ENCODE measurements around the gene MUCL3. TPM values are rescaled to one million over a fixed set of nuclear protein-coding genes. Genes with fewer than 3 reads are reported as not detected.
A peak's percentile ranks its signal among the peaks of the same experiment; 100 is the strongest.

The MUCL3 gene
- total and polyA plus RNA-seq, 12 donors: under 0.01 to 0.02 TPM; not detected in 10

DNA sequence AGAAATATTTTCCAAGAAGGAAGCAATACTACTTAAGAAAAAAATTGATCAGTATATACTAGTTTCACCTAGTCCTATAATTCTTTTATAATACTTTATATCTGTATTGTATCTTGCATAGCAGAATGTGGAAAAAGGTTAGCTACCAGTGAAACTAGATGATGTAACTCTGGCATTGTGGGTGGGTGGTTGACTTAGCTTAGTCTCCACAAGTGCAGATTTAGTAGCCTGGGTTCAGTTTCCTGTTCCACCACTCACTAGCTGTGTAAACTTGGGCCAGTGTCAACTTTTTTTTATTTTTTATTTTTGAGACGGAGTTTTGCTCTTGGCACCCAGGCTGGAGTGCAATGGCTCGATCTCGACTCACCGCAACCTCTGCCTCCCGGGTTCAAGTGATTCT lies 44.7 kb downstream of the MUCL3 start:
- 81 to 90% (median 86%) methylated on average over 5 of the region's 5 CpGs for WGBS, 4 donors
- peaks cover 9% of the 10 kb centered on the region for H3K27me3 ChIP-seq
- peaks cover 5 to 7% of the 10 kb centered on the region in 2 donors for H3K4me1 ChIP-seq (replicated peaks in 1 of 2)
- TF ChIP-seq, protein P1, sequence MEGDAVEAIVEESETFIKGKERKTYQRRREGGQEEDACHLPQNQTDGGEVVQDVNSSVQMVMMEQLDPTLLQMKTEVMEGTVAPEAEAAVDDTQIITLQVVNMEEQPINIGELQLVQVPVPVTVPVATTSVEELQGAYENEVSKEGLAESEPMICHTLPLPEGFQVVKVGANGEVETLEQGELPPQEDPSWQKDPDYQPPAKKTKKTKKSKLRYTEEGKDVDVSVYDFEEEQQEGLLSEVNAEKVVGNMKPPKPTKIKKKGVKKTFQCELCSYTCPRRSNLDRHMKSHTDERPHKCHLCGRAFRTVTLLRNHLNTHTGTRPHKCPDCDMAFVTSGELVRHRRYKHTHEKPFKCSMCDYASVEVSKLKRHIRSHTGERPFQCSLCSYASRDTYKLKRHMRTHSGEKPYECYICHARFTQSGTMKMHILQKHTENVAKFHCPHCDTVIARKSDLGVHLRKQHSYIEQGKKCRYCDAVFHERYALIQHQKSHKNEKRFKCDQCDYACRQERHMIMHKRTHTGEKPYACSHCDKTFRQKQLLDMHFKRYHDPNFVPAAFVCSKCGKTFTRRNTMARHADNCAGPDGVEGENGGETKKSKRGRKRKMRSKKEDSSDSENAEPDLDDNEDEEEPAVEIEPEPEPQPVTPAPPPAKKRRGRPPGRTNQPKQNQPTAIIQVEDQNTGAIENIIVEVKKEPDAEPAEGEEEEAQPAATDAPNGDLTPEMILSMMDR (IDR thresholded peaks at IDR 0.05): no peak
- no peak for TF ChIP-seq POLR2A (IDR thresholded peaks at IDR 0.05)
- intact Hi-C loops (cut with DNase I): no loop called here
- no peak overlapping the region for H3K27ac ChIP-seq
- no peak for DNase-seq
- no peaks in the 10 kb centered on the region for H3K9me3 ChIP-seq (replicated peaks in 1 of 3)
- H3K36me3 ChIP-seq (replicated peaks in 1 of 2): no peaks in the 10 kb centered on the region
- no peak overlapping the region for H3K4me3 ChIP-seq

DNA sequence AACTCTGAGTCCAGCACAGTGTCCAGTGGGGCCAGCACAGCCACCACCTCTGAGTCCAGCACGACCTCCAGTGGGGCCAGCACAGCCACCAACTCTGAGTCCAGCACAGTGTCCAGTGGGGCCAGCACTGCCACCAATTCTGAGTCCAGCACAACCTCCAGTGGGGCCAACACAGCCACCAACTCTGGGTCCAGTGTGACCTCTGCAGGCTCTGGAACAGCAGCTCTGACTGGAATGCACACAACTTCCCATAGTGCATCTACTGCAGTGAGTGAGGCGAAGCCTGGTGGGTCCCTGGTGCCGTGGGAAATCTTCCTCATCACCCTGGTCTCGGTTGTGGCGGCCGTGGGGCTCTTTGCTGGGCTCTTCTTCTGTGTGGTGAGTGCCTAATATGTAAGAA lies 46.5 kb downstream of the MUCL3 start:
- no peak for DNase-seq
- TF ChIP-seq POLR2A (IDR thresholded peaks at IDR 0.05): no peak
- TF ChIP-seq, protein P1 (IDR thresholded peaks at IDR 0.05): no peak
- WGBS, 4 donors: 79 to 93% (median 87%) methylated on average over 5 to 6 of the region's 6 CpGs
- intact Hi-C loops (cut with DNase I): no loop called here
- Histone ChIP-seq H3K27me3 (peaks cover 9% of the 10 kb centered on the region), H3K9me3 (replicated peaks in 1 of 3) (no peaks in the 10 kb centered on the region), H3K4me3 (no peak overlapping the region), H3K4me1 (replicated peaks in 1 of 2) (peaks cover under 1 to 2% of the 10 kb centered on the region in 2 donors), H3K27ac (no peak overlapping the region), H3K36me3 (replicated peaks in 1 of 2) (no peaks in the 10 kb centered on the region)

DNA sequence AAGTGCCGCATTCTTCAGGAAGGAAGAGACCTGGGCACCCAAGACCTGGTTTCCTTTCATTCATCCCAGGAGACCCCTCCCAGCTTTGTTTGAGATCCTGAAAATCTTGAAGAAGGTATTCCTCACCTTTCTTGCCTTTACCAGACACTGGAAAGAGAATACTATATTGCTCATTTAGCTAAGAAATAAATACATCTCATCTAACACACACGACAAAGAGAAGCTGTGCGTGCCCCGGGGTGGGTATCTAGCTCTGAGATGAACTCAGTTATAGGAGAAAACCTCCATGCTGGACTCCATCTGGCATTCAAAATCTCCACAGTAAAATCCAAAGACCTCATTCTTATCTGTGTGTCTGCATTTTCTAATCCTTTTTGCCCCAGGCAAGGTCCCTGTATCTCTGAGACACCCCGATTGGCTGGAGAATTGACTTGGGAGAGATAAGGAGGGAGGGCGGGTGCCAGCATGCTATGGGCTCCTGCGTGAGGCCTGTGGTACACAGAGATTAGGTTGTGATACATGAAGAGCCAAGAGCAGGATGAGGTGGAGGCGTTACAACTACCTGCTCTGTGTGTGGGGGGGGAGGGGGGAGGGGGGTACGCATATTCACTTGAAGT lies 47.5 kb downstream of the MUCL3 start:
- no peak overlapping the region for H3K4me3 ChIP-seq
- TF ChIP-seq POLR2A (IDR thresholded peaks at IDR 0.05): no peak
- TF ChIP-seq, protein P1 (IDR thresholded peaks at IDR 0.05): no peak
- H3K4me1 ChIP-seq (replicated peaks in 1 of 2): no peaks in the 10 kb centered on the region
- peaks cover 6% of the 10 kb centered on the region for H3K27me3 ChIP-seq
- H3K36me3 ChIP-seq (replicated peaks in 1 of 2): no peaks in the 10 kb centered on the region
- no peak overlapping the region for H3K27ac ChIP-seq
- peak in 1 of 7 donors; percentile 33 for DNase-seq
- WGBS, 4 donors: 82 to 90% (median 86%) methylated on average over 6 to 9 of the region's 9 CpGs
- intact Hi-C loops (cut with DNase I): no loop called here
- no peaks in the 10 kb centered on the region for H3K9me3 ChIP-seq (replicated peaks in 1 of 3)

DNA sequence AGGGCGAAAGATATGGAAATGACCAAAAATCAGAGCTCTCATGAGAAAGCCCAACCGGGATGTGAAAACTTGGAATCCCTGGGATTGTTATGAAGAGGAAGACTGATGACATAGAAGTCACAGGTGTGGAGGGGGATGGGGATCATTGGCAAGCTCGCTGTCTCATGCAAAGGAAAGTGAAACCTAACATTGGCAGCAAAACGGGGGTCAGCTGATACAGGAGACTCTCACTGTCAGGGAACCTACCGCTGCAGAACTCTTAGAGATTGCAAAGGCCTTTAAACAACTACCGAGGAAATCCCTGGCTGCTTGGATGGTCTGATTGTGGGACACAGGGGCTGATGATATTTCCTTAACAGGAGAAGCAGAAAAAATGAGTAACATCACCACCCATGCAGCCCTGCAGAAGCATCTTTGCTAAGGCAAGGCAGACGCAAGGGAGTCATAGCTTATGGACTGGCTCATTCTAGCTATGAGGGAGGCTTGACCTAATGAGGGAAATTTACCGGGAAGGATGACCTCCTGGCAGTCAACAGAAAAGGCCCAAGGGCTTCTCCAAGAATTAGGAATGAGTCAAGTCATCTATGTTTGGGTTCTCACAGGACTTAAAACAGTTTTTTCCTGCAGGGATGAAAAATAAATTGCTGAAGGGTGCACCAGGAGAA lies 49.8 kb downstream of the MUCL3 start:
- no peak for TF ChIP-seq POLR2A (IDR thresholded peaks at IDR 0.05)
- TF ChIP-seq, protein P1 (IDR thresholded peaks at IDR 0.05): no peak
- no peaks in the 10 kb centered on the region for H3K27me3 ChIP-seq
- no peaks in the 10 kb centered on the region for H3K9me3 ChIP-seq (replicated peaks in 1 of 3)
- no peaks in the 10 kb centered on the region for H3K36me3 ChIP-seq (replicated peaks in 1 of 2)
- H3K4me3 ChIP-seq: no peak overlapping the region
- intact Hi-C loops (cut with DNase I): no loop called here
- no peaks in the 10 kb centered on the region for H3K4me1 ChIP-seq (replicated peaks in 1 of 2)
- no peak for DNase-seq
- H3K27ac ChIP-seq: no peak overlapping the region
- 69 to 80% (median 73%) methylated on average over 8 of the region's 8 CpGs for WGBS, 4 donors
